Hepatocyte (in vitro differentiated cells): ENCODE measurements around the gene GNG7. TPM values are rescaled to one million over a fixed set of nuclear protein-coding genes. Genes with fewer than 3 reads are reported as not detected.

Experiments used
- DNase-seq: peaks from one replicate; pipeline ENCODE4 v3.0.0-alpha.2; 2016; ENCODE audit warnings: low spot score
- H2AFZ ChIP-seq: fragments of 200-600 bp; sonication (generic); 2 replicates; pipeline ENCODE4 v1.6.0; 2016; ENCODE audit warnings: antibody characterized with exemption, mild to moderate bottlenecking
- H3K27ac ChIP-seq: fragments of 200-600 bp; sonication (generic); 2 replicates; pipeline ENCODE4 v1.5.1; 2016; ENCODE audit warnings: mild to moderate bottlenecking
- H3K27me3 ChIP-seq: fragments of 200-600 bp; sonication (generic); 2 replicates; pipeline ENCODE4 v1.6.1; 2016
- H3K36me3 ChIP-seq: fragments of 200-600 bp; sonication (generic); replicated peaks from 2 replicates; pipeline ENCODE4 v1.5.1; 2016; ENCODE audit warnings: low read depth; ENCODE audit not compliant: insufficient read depth
- H3K4me1 ChIP-seq: fragments of 200-600 bp; sonication (generic); 2 replicates; pipeline ENCODE4 v1.5.1; 2016; ENCODE audit warnings: mild to moderate bottlenecking, moderate library complexity; ENCODE audit not compliant: insufficient read depth
- H3K4me2 ChIP-seq: fragments of 200-600 bp; sonication (generic); 2 replicates; pipeline ENCODE4 v1.6.0; 2016
- H3K4me3 ChIP-seq: fragments of 200-600 bp; sonication (generic); 2 replicates; pipeline ENCODE4 v1.5.1; 2016; ENCODE audit warnings: mild to moderate bottlenecking
- H3K79me2 ChIP-seq: fragments of 200-600 bp; sonication (generic); 2 replicates; pipeline ENCODE4 v1.6.0; 2017; ENCODE audit warnings: mild to moderate bottlenecking
- H3K9me2 ChIP-seq: fragments of 200-600 bp; sonication (generic); replicated peaks from 2 replicates; pipeline ENCODE4 v1.6.0; 2017; ENCODE audit warnings: mild to moderate bottlenecking; ENCODE audit not compliant: insufficient read depth
- H3K9me3 ChIP-seq: fragments of 200-600 bp; sonication (generic); 2 replicates; pipeline ENCODE4 v1.5.1; 2016; ENCODE audit warnings: low read depth, mild to moderate bottlenecking
- H4K20me1 ChIP-seq: fragments of 200-600 bp; sonication (generic); 2 replicates; pipeline ENCODE4 v1.6.0; 2016; ENCODE audit warnings: mild to moderate bottlenecking; ENCODE audit not compliant: insufficient read depth, poor library complexity, severe bottlenecking
- EZH2 ChIP-seq: fragments of 200-600 bp; sonication (generic); IDR thresholded peaks from 2 replicates; pipeline ENCODE4 v1.6.1; 2016; ENCODE audit warnings: antibody characterized with exemption, mild to moderate bottlenecking, borderline replicate concordance
- EZH2phosphoT487 ChIP-seq: fragments of 200-600 bp; sonication (generic); IDR thresholded peaks from one replicate; pipeline ENCODE4 v1.6.1; 2018; ENCODE audit warnings: antibody characterized with exemption, mild to moderate bottlenecking, low read depth, moderate library complexity; ENCODE audit not compliant: unreplicated experiment, severe bottlenecking
- WGBS: methylation state at CpG from one replicate; pipeline ENCODE4 v1.1.6; 2016; ENCODE audit warnings: low lambda C conversion rate; ENCODE audit errors: missing lambda C conversion rate; 5-methylcytosine and 5-hydroxymethylcytosine counted together
- polyA plus RNA-seq: library from polyadenylated mRNA; unstranded; fragments of >200 nt; fragmentation: Nextera tagmentation; extraction: Ambion mirVana; gene quantifications from 2 replicates; pipeline ENCODE4 v1.2.1, GENCODE V29; 2016
- total RNA-seq: library from RNA; depleted of rRNA; stranded (reverse); fragments of >200 nt; gene quantifications from 2 replicates; pipeline ENCODE4 v1.2.3, GENCODE V29; 2014
- TF ChIP-seq, protein P1 (sequence below): fragments of 200-600 bp; sonication (generic); IDR thresholded peaks from 2 replicates; pipeline ENCODE4 v1.5.1; 2016; ENCODE audit warnings: antibody characterized with exemption, mild to moderate bottlenecking; ENCODE audit not compliant: poor library complexity

GNG7 gene
- total and polyA plus RNA-seq, 2 experiments from 2014 or later, result 1.2 to 1.9 TPM

DNA sequence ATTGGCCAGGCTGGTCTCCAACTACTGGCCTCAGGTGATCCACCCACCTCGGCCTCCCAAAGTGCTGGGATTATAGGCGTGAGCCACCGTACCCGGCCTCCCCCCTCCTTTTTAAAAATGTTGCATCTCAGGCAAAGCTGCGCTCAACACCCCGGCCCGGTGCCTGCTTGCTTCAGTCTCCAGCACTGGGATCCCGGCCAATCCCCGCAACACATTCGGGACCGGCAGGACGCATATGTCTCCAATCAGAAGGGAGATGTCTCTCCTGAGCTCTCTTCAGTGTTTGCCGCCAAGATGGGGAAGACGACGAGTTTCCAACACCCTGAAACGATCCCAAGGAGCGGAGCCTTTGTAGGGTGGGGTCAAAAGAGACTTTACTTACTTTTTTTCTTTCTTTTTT is 16.1 kb downstream of the GNG7 start:
- Histone ChIP-seq H2AFZ (no peak overlapping the region), H3K27me3 (no peaks in the 10 kb centered on the region), H4K20me1 (no peaks in the 10 kb centered on the region), H3K9me2 (no peaks in the 10 kb centered on the region), H3K4me3 (no peak overlapping the region), H3K4me2 (no peak overlapping the region), H3K4me1 (no peaks in the 10 kb centered on the region), H3K36me3 (no peaks in the 10 kb centered on the region), H3K9me3 (no peaks in the 10 kb centered on the region), H3K27ac (no peak overlapping the region), H3K79me2 (no peaks in the 10 kb centered on the region)
- 96% methylated on average over 17 of the region's 17 CpGs for WGBS
- DNase-seq, result no peak
- TF ChIP-seq EZH2phosphoT487 (no peak), EZH2 (no peak)
- TF ChIP-seq, protein P1, sequence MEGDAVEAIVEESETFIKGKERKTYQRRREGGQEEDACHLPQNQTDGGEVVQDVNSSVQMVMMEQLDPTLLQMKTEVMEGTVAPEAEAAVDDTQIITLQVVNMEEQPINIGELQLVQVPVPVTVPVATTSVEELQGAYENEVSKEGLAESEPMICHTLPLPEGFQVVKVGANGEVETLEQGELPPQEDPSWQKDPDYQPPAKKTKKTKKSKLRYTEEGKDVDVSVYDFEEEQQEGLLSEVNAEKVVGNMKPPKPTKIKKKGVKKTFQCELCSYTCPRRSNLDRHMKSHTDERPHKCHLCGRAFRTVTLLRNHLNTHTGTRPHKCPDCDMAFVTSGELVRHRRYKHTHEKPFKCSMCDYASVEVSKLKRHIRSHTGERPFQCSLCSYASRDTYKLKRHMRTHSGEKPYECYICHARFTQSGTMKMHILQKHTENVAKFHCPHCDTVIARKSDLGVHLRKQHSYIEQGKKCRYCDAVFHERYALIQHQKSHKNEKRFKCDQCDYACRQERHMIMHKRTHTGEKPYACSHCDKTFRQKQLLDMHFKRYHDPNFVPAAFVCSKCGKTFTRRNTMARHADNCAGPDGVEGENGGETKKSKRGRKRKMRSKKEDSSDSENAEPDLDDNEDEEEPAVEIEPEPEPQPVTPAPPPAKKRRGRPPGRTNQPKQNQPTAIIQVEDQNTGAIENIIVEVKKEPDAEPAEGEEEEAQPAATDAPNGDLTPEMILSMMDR, result no peak

DNA sequence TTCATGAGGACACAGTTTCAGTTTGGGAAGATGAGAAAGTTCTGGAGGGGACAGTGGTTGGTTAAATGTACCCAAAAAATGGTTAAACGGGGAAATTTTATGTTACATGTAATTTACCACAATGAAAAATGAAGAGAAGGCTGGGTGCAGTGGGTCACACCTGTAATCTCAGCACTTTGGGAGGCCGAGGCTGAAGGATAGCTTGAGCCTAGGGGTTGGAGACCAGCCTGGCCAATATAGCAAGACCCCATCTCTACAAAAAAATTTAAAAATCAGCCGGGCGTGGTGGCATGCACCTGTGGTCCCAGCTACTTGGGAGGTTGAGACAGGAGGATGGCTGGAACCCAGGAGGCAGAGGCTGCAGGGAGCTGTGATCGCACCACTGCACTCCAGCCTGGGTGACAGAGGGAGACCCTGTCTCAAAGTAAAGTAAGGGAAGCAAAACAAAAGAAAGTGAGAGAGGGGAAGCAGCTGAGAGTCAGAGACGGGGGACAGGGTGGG is 17.2 kb downstream of the GNG7 start:
- H4K20me1 ChIP-seq, result no peaks in the 10 kb centered on the region
- TF ChIP-seq EZH2 (no peak), EZH2phosphoT487 (no peak)
- TF ChIP-seq, protein P1, result no peak
- 96% methylated on average over 6 of the region's 6 CpGs for whole genome bisulfite sequencing
- H3K79me2 ChIP-seq, result no peaks in the 10 kb centered on the region
- no peak overlapping the region for H2AFZ ChIP-seq
- H3K9me2 ChIP-seq, result no peaks in the 10 kb centered on the region
- H3K27ac ChIP-seq, result no peak overlapping the region
- H3K27me3 ChIP-seq, result no peaks in the 10 kb centered on the region
- H3K4me3 ChIP-seq, result no peak overlapping the region
- H3K4me1 ChIP-seq, result no peaks in the 10 kb centered on the region
- H3K9me3 ChIP-seq, result no peaks in the 10 kb centered on the region
- no peak for DNase-seq
- no peak overlapping the region for H3K4me2 ChIP-seq
- H3K36me3 ChIP-seq, result no peaks in the 10 kb centered on the region

DNA sequence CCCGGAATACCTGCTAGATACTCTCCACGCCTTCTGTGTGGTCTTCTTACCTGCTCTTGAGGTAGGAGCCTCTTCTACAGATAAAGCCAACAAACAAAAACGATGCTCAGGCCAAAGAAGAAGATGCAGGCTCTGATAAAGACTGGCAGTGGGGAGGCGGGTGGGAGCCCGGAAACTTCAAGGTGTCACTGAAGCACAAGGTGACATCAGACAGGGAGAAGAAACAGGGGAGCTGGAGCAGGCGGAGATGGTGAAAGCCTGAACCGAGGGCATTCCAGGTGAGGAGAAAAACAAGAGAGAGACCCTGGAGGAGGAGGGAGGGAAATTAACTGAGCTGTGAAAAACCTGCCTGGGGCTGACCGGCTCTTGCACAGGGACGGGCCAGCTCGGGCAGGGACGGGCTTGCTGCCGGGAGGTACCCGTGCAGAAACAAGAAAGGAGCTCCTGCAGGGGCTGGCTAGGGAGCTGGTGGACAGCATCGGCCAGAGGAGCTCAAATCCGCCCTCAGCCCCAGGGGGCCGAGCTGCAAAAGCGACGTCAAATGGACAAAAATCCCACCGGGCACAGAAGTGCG is 19.0 kb downstream of the GNG7 start:
- H3K4me1 ChIP-seq, result no peaks in the 10 kb centered on the region
- H3K4me3 ChIP-seq, result no peak overlapping the region
- no peaks in the 10 kb centered on the region for H4K20me1 ChIP-seq
- H3K9me2 ChIP-seq, result no peaks in the 10 kb centered on the region
- H3K27me3 ChIP-seq, result no peaks in the 10 kb centered on the region
- H3K4me2 ChIP-seq, result no peak overlapping the region
- H2AFZ ChIP-seq, result no peak overlapping the region
- DNase-seq, result no peak
- H3K79me2 ChIP-seq, result no peaks in the 10 kb centered on the region
- no peaks in the 10 kb centered on the region for H3K9me3 ChIP-seq
- H3K27ac ChIP-seq, result no peak overlapping the region
- H3K36me3 ChIP-seq, result no peaks in the 10 kb centered on the region
- TF ChIP-seq EZH2phosphoT487 (no peak), EZH2 (no peak)
- TF ChIP-seq, protein P1, result no peak
- WGBS, result 82% methylated on average over 20 of the region's 20 CpGs
